HepG2 (cell line): ENCODE data around the gene PRKCB. TPM values are rescaled to one million over a fixed set of nuclear protein-coding genes. Genes with fewer than 3 reads are reported as not detected.

ENCODE experiments used
- ATAC-seq: fragments of 200-7000 bp; cut with Tn5 transposase; 3 replicates; pipeline ENCODE4 v1.9.1; 2020; ENCODE audit warnings: mild to moderate bottlenecking, moderate library complexity
- BruUV-seq: library from RNA; stranded (reverse); fragments of 400-500 nt; replicated peaks from 2 replicates; lab custom pipeline; 2021; lab: Mats Ljungman, UMichigan
- CTCF ChIA-PET: fragments of 300-600 bp; formaldehyde crosslinking; extraction: SDS; loops from one replicate; lab custom pipeline; 2021; ENCODE audit warnings: low total read pairs, inconsistent platforms, low intra/inter-chr PET ratio; lab: Yijun Ruan, JAX
- POLR2A ChIA-PET: fragments of 350-600 bp; sonication (Branson Sonifier 250); formaldehyde crosslinking; loops from one replicate; lab custom pipeline; 2020; ENCODE audit warnings: antibody characterized with exemption, inconsistent platforms; lab: Yijun Ruan, JAX
- DNase-seq: peaks from one replicate; pipeline ENCODE4 v3.0.0-alpha.2; 2015; ENCODE audit warnings: low spot score
- FAIRE-seq: peaks from 3 replicates; lab custom pipeline; 2011; peaks lifted over from hg19 to GRCh38; lab: Jason Lieb, UNC
- H2AFZ ChIP-seq: one replicate; pipeline ENCODE4 v1.6.1; 2011; ENCODE audit warnings: low read length, inconsistent platforms
- H3K27ac ChIP-seq: fragments of 300-600 bp; 3 replicates; pipeline ENCODE4 v1.8.0; 2011; ENCODE audit warnings: mixed run types, mild to moderate bottlenecking, mixed read lengths, low read length, inconsistent platforms; ENCODE audit not compliant: insufficient read depth; ENCODE audit errors: extremely low read length
- H3K27me3 ChIP-seq, 2 experiments: fragments of 200-600 bp in 1 of 2; 2 replicates in 1 of 2; 3 replicates in 1 of 2; pipeline versions ENCODE4 v1.6.0 to v1.8.0; 2011; ENCODE audit warnings: low read length in 2 of 2, mild to moderate bottlenecking in 2 of 2, moderate library complexity in 2 of 2, inconsistent platforms in 1 of 2; ENCODE audit not compliant: insufficient read depth in 2 of 2, control insufficient read depth in 1 of 2
- H3K36me3 ChIP-seq, 2 experiments: fragments of 200-600 bp in 1 of 2; replicated peaks in 1 of 2; 2 replicates in 1 of 2; 3 replicates in 1 of 2; pipeline versions ENCODE4 v1.5.1 to v1.8.0; 2011; ENCODE audit warnings: low read length in 2 of 2, inconsistent platforms in 1 of 2; ENCODE audit not compliant: insufficient read depth in 2 of 2, control insufficient read depth in 1 of 2
- H3K4me1 ChIP-seq: 2 replicates; pipeline ENCODE4 v1.5.1; 2012; ENCODE audit warnings: low read length, inconsistent platforms; ENCODE audit not compliant: insufficient read depth
- H3K4me2 ChIP-seq: 2 replicates; pipeline ENCODE4 v1.6.0; 2011; ENCODE audit warnings: low read depth, low read length, inconsistent platforms
- H3K4me3 ChIP-seq, 3 experiments: fragments of 200-600 bp in 1 of 3; sonication (generic), shearing (Covaris generic) in 1 of 3; replicated peaks in 1 of 3; 2 replicates each; pipeline ENCODE4 v1.5.1; 2011 to 2016; ENCODE audit warnings: low read length in 3 of 3, inconsistent platforms in 2 of 3, low read depth in 2 of 3, mild to moderate bottlenecking in 2 of 3, control low read depth in 1 of 3, mixed read lengths in 1 of 3; ENCODE audit not compliant: insufficient read depth in 1 of 3
- H3K79me2 ChIP-seq: one replicate; pipeline ENCODE4 v1.6.1; 2011; ENCODE audit warnings: low read length, inconsistent platforms; ENCODE audit not compliant: insufficient read depth
- H3K9ac ChIP-seq: 2 replicates; pipeline ENCODE4 v1.6.0; 2011; ENCODE audit warnings: mild to moderate bottlenecking, low read depth, low read length, inconsistent platforms; ENCODE audit not compliant: insufficient read depth
- H3K9me3 ChIP-seq: 2 replicates; pipeline ENCODE4 v1.5.1; 2012; ENCODE audit warnings: mild to moderate bottlenecking, low read length
- H4K20me1 ChIP-seq: 2 replicates; pipeline ENCODE4 v1.6.0; 2011; ENCODE audit warnings: inconsistent platforms, mild to moderate bottlenecking, low read length, moderate library complexity; ENCODE audit not compliant: insufficient read depth
- ARNT ChIP-seq: fragments of 450-650 bp; IDR thresholded peaks from 2 replicates; pipeline ENCODE4 v1.6.1; 2017
- CBX1 ChIP-seq: IDR thresholded peaks from one replicate; pipeline ENCODE4 v1.6.1; 2016; ENCODE audit warnings: antibody characterized with exemption, low read depth
- FLYWCH1 ChIP-seq: sonication (generic); formaldehyde crosslinking; IDR thresholded peaks from 2 replicates; pipeline ENCODE4 v1.8.1; 2023; ENCODE audit warnings: mild to moderate bottlenecking, missing genetic modification reagents
- FOXJ3 ChIP-seq: sonication (generic); formaldehyde crosslinking; IDR thresholded peaks from 2 replicates; pipeline ENCODE4 v1.4.0; 2020; ENCODE audit warnings: missing genetic modification reagents, mild to moderate bottlenecking, borderline replicate concordance
- HINFP ChIP-seq: sonication (generic); formaldehyde crosslinking; IDR thresholded peaks from 2 replicates; pipeline ENCODE4 v1.4.0; 2020; ENCODE audit warnings: low read depth, mild to moderate bottlenecking, missing genetic modification reagents
- MTERF4 ChIP-seq: sonication (generic); formaldehyde crosslinking; IDR thresholded peaks from 2 replicates; pipeline ENCODE4 v1.8.0; 2023; ENCODE audit warnings: mild to moderate bottlenecking, missing genetic modification reagents
- SIX1 ChIP-seq: sonication (generic); formaldehyde crosslinking; IDR thresholded peaks from 2 replicates; pipeline ENCODE4 v1.4.0; 2020; ENCODE audit warnings: missing genetic modification reagents, borderline replicate concordance
- SRY ChIP-seq: sonication (generic); formaldehyde crosslinking; IDR thresholded peaks from 2 replicates; pipeline ENCODE4 v1.8.0; 2022; ENCODE audit warnings: mild to moderate bottlenecking, missing genetic modification reagents
- U2AF1 ChIP-seq: fragments of 200-400 bp; formaldehyde crosslinking; optimal IDR thresholded peaks from 2 replicates; pipeline ENCODE3; 2017; ENCODE audit warnings: mild to moderate bottlenecking, low read depth, low read length
- ZNF101 ChIP-seq: sonication (generic); formaldehyde crosslinking; IDR thresholded peaks from 2 replicates; pipeline ENCODE4 v1.4.0; 2020; ENCODE audit warnings: mild to moderate bottlenecking, low read depth, missing genetic modification reagents, borderline replicate concordance
- ZNF143 ChIP-seq: sonication (generic); formaldehyde crosslinking; IDR thresholded peaks from 2 replicates; pipeline ENCODE4 v1.4.0; 2020; ENCODE audit warnings: missing genetic modification reagents
- ZNF282 ChIP-seq: fragments of 450-650 bp; IDR thresholded peaks from 2 replicates; pipeline ENCODE4 v1.6.1; 2018; ENCODE audit not compliant: partially characterized antibody
- ZNF431 ChIP-seq: sonication (generic); formaldehyde crosslinking; IDR thresholded peaks from 2 replicates; pipeline ENCODE4 v1.9.0; 2022; ENCODE audit warnings: missing genetic modification reagents, low read depth, mild to moderate bottlenecking, borderline replicate concordance
- ZNF576 ChIP-seq: sonication (generic); formaldehyde crosslinking; IDR thresholded peaks from 2 replicates; pipeline ENCODE4 v1.4.0; 2020; ENCODE audit warnings: mild to moderate bottlenecking, missing genetic modification reagents
- ZNF639 ChIP-seq: conservative IDR thresholded peaks from 2 replicates; pipeline ENCODE4 v1.6.1; 2018; ENCODE audit warnings: missing genetic modification reagents
- WGBS: methylation state at CpG from one replicate; pipeline ENCODE4 v1.1.6; 2017; ENCODE audit warnings: low lambda C conversion rate; 5-methylcytosine and 5-hydroxymethylcytosine counted together
- in situ Hi-C: cut with HindIII; loops from 2 replicates; pipeline ENCODE4 v1.10.0; 2017; ENCODE audit warnings: low pct_unique_long_range_greater_than_20kb; ENCODE audit not compliant: extremely low pct_ligation_motif_present
- intact Hi-C: fragments of 100-400 bp; cut with micrococcal nuclease; formaldehyde crosslinking; loops from one replicate; pipeline ENCODE4 v1.10.0; 2022; ENCODE audit not compliant: unreplicated experiment
- polyA plus RNA-seq, 8 experiments: library from polyadenylated mRNA; depleted of rRNA in 3 of 8; stranded (reverse) in 7 of 8; unstranded in 1 of 8; fragments of >200 nt; fragmentation: Illumina TruSeq in 4 of 8; extraction: Trizol in 4 of 8; gene quantifications; 2 replicates each; pipeline versions ENCODE4 v1.2.1 to v1.2.3, GENCODE V29; 2011 to 2016; ENCODE audit warnings: low read depth in 4 of 8, missing spikeins in 1 of 8, mixed read lengths in 1 of 8; ENCODE audit not compliant: insufficient read depth in 1 of 8
- total RNA-seq, 5 experiments: library from RNA; depleted of rRNA; stranded (reverse); fragments of >200 nt; fragmentation: Illumina TruSeq; extraction: Trizol; gene quantifications; 2 replicates each; pipeline ENCODE4 v1.2.3, GENCODE V29; 2016; ENCODE audit warnings: low read depth in 1 of 5

Gene PRKCB
- total and polyA plus RNA-seq, 2 of the 13 experiments (the other 11 are each of a cell fraction or from before 2014, with no cell fraction given), result 0.01 TPM; not detected in 1

- 36% methylated on average over 4 of the region's 4 CpGs for WGBS
- FAIRE-seq, result no peak
- H3K27me3 ChIP-seq, result peaks cover 0 to 3% of the 10 kb centered on the region in 2 experiments; a peak in 1 of 5 replicates
- no peak overlapping the region for H3K4me3 ChIP-seq
- H3K36me3 ChIP-seq, result no peaks in the 10 kb centered on the region
- intact Hi-C loops (no loop called here), in situ Hi-C loops (loop anchor here (5.0 kb wide), 1 partner anchor 51 kb away; no protein-coding TSS in a partner anchor)
- ChIA-PET POLR2A (no interaction called here), CTCF (no interaction called here)
- no peaks in the 10 kb centered on the region for H3K4me1 ChIP-seq
- TF ChIP-seq SIX1 (CRISPR knock-in tag) (no peak), U2AF1 (no peak), FOXJ3 (no peak), ZNF576 (no peak), ARNT (no peak), HINFP (no peak), MTERF4 (CRISPR knock-in tag) (no peak), ZNF143 (CRISPR knock-in tag) (no peak), ZNF639 (CRISPR knock-in tag) (no peak), CBX1 (no peak), ZNF101 (CRISPR knock-in tag) (no peak), SRY (CRISPR knock-in tag) (no peak), FLYWCH1 (CRISPR knock-in tag) (no peak), ZNF431 (CRISPR knock-in tag) (no peak), ZNF282 (no peak)
- H4K20me1 ChIP-seq, result no peaks in the 10 kb centered on the region
- no peak for ATAC-seq
- H3K79me2 ChIP-seq, result no peaks in the 10 kb centered on the region
- no peak overlapping the region for H3K27ac ChIP-seq
- DNase-seq, result no peak
- H3K4me2 ChIP-seq, result no peak overlapping the region
- no peak overlapping the region for H3K9ac ChIP-seq
- no TSS peak for BruUV-seq
- H2AFZ ChIP-seq, result no peak overlapping the region
- no peaks in the 10 kb centered on the region for H3K9me3 ChIP-seq
Observed at GRCh38 chr16:23947838-23948237, 112.1 kb downstream of the PRKCB start.
